ENCODE measurements around the gene CES4A.
"Not testable (repeated sequence)": the region's sequence is repeated elsewhere in the genome, so short reads cannot be mapped to it uniquely, and the experiment has no call there.

DNA sequence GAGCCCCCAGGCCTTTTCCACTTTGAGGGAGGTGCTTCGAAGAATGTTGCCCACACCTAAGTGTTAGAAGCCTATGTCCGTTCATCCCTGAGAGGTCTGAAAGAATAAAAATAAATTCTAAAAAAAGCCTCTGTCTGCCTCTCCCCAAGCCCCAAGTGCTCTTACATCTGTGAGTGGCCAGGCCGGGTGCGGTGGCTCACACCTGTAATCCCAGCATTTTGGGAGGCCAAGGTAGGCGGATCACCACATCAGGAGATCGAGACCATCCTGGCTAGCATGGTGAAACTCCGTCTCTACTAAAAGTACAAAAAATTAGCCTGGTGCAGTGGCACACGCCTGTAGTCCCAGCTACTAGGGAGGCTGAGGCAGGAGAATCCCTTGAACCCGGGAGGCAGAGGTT, 43.4 kb upstream of the CES4A start:
- not testable (repeated sequence) for TF ChIP-seq POLR2A (IDR thresholded peaks at IDR 0.05; ENCODE audit: low read length); GATA1 (IDR thresholded peaks at IDR 0.05; ENCODE audit: low read depth, low read length)

Data from erythroblast (primary cell).